A549 (cell line): Measurements from ENCODE around the gene CA12. TPM values are rescaled to one million over a fixed set of nuclear protein-coding genes. Genes with fewer than 3 reads are reported as not detected.
A peak's percentile ranks its signal among the peaks of the same experiment; 100 is the strongest.

Experiments
- ATAC-seq, 2 experiments: fragments of 200-7000 bp in 1 of 2; fragments of >200 bp in 1 of 2; cut with Nextera tagmentation in 1 of 2; cut with Tn5 transposase in 1 of 2; 3 replicates each; pipeline versions ENCODE4 v1.8.0 to v1.9.1; 2018 to 2020; ENCODE audit warnings: mild to moderate bottlenecking in 1 of 2, moderate library complexity in 1 of 2
- CTCF ChIA-PET: fragments of 300-600 bp; sonication (Branson Sonifier 250); formaldehyde crosslinking; extraction: SDS; loops from one replicate; lab custom pipeline; 2021; ENCODE audit warnings: antibody characterized with exemption, inconsistent platforms; lab: Yijun Ruan, JAX
- POLR2A ChIA-PET: fragments of 350-600 bp; formaldehyde crosslinking; extraction: SDS; loops from one replicate; lab custom pipeline; 2021; ENCODE audit warnings: antibody characterized with exemption, inconsistent platforms; lab: Yijun Ruan, JAX
- DNase-seq, 2 experiments: peaks; one replicate each; pipeline versions ENCODE4 v3.0.0 to v3.0.0-alpha.2; 2011 to 2016; ENCODE audit warnings: low read depth in 1 of 2, low spot score in 1 of 2
- FAIRE-seq: peaks from 2 replicates; lab custom pipeline; 2011; peaks lifted over from hg19 to GRCh38; lab: Jason Lieb, UNC
- H3K27ac ChIP-seq, 2 experiments: fragments of >200 bp; sonication (Bioruptor Twin); formaldehyde crosslinking; 3 replicates each; pipeline ENCODE4 v1.5.1; 2016 to 2017
- H3K4me1 ChIP-seq: fragments of >200 bp; sonication (Bioruptor Twin); formaldehyde crosslinking; 3 replicates; pipeline ENCODE4 v1.6.1; 2016
- H3K4me2 ChIP-seq: fragments of >200 bp; sonication (Bioruptor Twin); formaldehyde crosslinking; 3 replicates; pipeline ENCODE4 v1.6.1; 2016
- H3K4me3 ChIP-seq: fragments of >200 bp; sonication (Bioruptor Twin); formaldehyde crosslinking; 3 replicates; pipeline ENCODE4 v1.5.1; 2016
- H3K9me3 ChIP-seq: fragments of >200 bp; sonication (Bioruptor Twin); formaldehyde crosslinking; 3 replicates; pipeline ENCODE4 v1.6.1; 2016
- BHLHE40 ChIP-seq: IDR thresholded peaks from 2 replicates; pipeline ENCODE4 v1.6.1; 2012; ENCODE audit warnings: low read depth, low read length, inconsistent platforms
- CEBPB ChIP-seq, 2 experiments: fragments of >200 bp in 1 of 2; sonication (Bioruptor Twin) in 1 of 2; formaldehyde crosslinking in 1 of 2; IDR thresholded peaks; 2 replicates each; pipeline ENCODE4 v1.6.1; 2012 to 2016
- CHD4 ChIP-seq: fragments of 200-600 bp; sonication (generic); IDR thresholded peaks from 2 replicates; pipeline ENCODE4 v1.6.1; 2016; ENCODE audit warnings: antibody characterized with exemption, mild to moderate bottlenecking, borderline replicate concordance
- EHF ChIP-seq: fragments of 250-450 bp; sonication (Bioruptor Pico); IDR thresholded peaks from 2 replicates; pipeline ENCODE4 v1.5.0; 2020; ENCODE audit warnings: mild to moderate bottlenecking
- ESRRA ChIP-seq: fragments of 150-350 bp; IDR thresholded peaks from 2 replicates; pipeline ENCODE4 v1.6.1; 2014; ENCODE audit warnings: mild to moderate bottlenecking, low read length, borderline replicate concordance
- FOSB ChIP-seq: fragments of 250-450 bp; sonication (Bioruptor Pico); IDR thresholded peaks from 2 replicates; pipeline ENCODE4 v1.5.0; 2020; ENCODE audit warnings: mild to moderate bottlenecking, moderate library complexity
- FOXS1 ChIP-seq: fragments of 250-450 bp; sonication (Bioruptor Pico); IDR thresholded peaks from 2 replicates; pipeline ENCODE4 v1.5.0; 2020; ENCODE audit warnings: mild to moderate bottlenecking, moderate library complexity
- HOXA7 ChIP-seq: fragments of 250-450 bp; sonication (Bioruptor Pico); IDR thresholded peaks from 2 replicates; pipeline ENCODE4 v1.5.0; 2020; ENCODE audit warnings: mild to moderate bottlenecking, moderate library complexity
- HOXB13 ChIP-seq: fragments of 250-450 bp; sonication (Bioruptor Pico); IDR thresholded peaks from 2 replicates; pipeline ENCODE4 v1.5.0; 2020; ENCODE audit warnings: low read depth, mild to moderate bottlenecking, moderate library complexity
- HOXB5 ChIP-seq: fragments of 250-450 bp; sonication (Bioruptor Pico); IDR thresholded peaks from 2 replicates; pipeline ENCODE4 v1.5.0; 2020; ENCODE audit warnings: mild to moderate bottlenecking, moderate library complexity
- JUN ChIP-seq, 2 experiments: fragments of >200 bp; sonication (Bioruptor Twin); formaldehyde crosslinking; IDR thresholded peaks; 2 replicates in 1 of 2; 3 replicates in 1 of 2; pipeline ENCODE4 v1.6.1; 2016 to 2017
- JUNB ChIP-seq: fragments of >200 bp; sonication (Bioruptor Twin); formaldehyde crosslinking; IDR thresholded peaks from 2 replicates; pipeline ENCODE4 v1.6.1; 2016
- KDM1A ChIP-seq: fragments of 200-600 bp; sonication (generic); IDR thresholded peaks from 2 replicates; pipeline ENCODE4 v1.6.1; 2016; ENCODE audit warnings: low read depth, mild to moderate bottlenecking
- NFE2L2 ChIP-seq: fragments of 150-350 bp; conservative IDR thresholded peaks from 2 replicates; pipeline ENCODE4 v1.6.1; 2014; ENCODE audit warnings: low read length
- PHF8 ChIP-seq: fragments of 200-600 bp; sonication (generic); IDR thresholded peaks from 2 replicates; pipeline ENCODE4 v1.6.1; 2016; ENCODE audit warnings: low read depth, mild to moderate bottlenecking, antibody characterized with exemption, moderate library complexity, borderline replicate concordance
- POLR2A ChIP-seq: IDR thresholded peaks from 2 replicates; pipeline ENCODE4 v1.6.1; 2012; ENCODE audit warnings: mild to moderate bottlenecking, low read length
- RFX5 ChIP-seq: fragments of 450-650 bp; IDR thresholded peaks from 2 replicates; pipeline ENCODE4 v1.7.1; 2014; ENCODE audit warnings: antibody characterized with exemption, mild to moderate bottlenecking, moderate library complexity
- SMC3 ChIP-seq: fragments of >200 bp; sonication (Bioruptor Twin); formaldehyde crosslinking; IDR thresholded peaks from 3 replicates; pipeline ENCODE4 v1.6.1; 2018; ENCODE audit warnings: inconsistent platforms
- ZC3H11A ChIP-seq: fragments of 450-650 bp; IDR thresholded peaks from 2 replicates; pipeline ENCODE4 v1.6.1; 2014; ENCODE audit warnings: antibody characterized with exemption, mild to moderate bottlenecking
- ZFP36 ChIP-seq: fragments of 450-650 bp; IDR thresholded peaks from 2 replicates; pipeline ENCODE4 v1.6.1; 2014; ENCODE audit warnings: borderline replicate concordance; ENCODE audit not compliant: partially characterized antibody
- ZNF302 ChIP-seq: fragments of 250-450 bp; sonication (Bioruptor Pico); IDR thresholded peaks from 2 replicates; pipeline ENCODE4 v1.9.0; 2021; ENCODE audit warnings: inconsistent platforms, mild to moderate bottlenecking, moderate library complexity
- WGBS: methylation state at CpG from one replicate; pipeline ENCODE4 v1.1.6; 2017; ENCODE audit errors: missing lambda C conversion rate; 5-methylcytosine and 5-hydroxymethylcytosine counted together
- polyA plus RNA-seq, 4 experiments: library from polyadenylated mRNA; depleted of rRNA in 3 of 4; stranded (reverse); fragments of >200 nt; fragmentation: RNase III in 1 of 4; extraction: RNeasy Plus Mini Kit Qiagen cat#74134 plus additional on column Dnase treatment in 1 of 4; gene quantifications; 2 replicates in 3 of 4; 3 replicates in 1 of 4; pipeline ENCODE4 v1.2.3, GENCODE V29; 2011 to 2017
- TF ChIP-seq, protein P1 (sequence below): fragments of 450-650 bp; IDR thresholded peaks from 2 replicates; pipeline ENCODE4 v1.6.1; 2014; ENCODE audit warnings: antibody characterized with exemption
- TF ChIP-seq, protein P2 (sequence below): IDR thresholded peaks from 2 replicates; pipeline ENCODE4 v1.6.1; 2012; ENCODE audit warnings: low read depth, borderline replicate concordance
- TF ChIP-seq, protein P3 (sequence below): IDR thresholded peaks from 2 replicates; pipeline ENCODE4 v1.6.1; 2012

Gene CA12
- polyA plus RNA-seq, 2 of the 4 experiments (the other 2 are of a cell fraction): 129 to 323 TPM

DNA sequence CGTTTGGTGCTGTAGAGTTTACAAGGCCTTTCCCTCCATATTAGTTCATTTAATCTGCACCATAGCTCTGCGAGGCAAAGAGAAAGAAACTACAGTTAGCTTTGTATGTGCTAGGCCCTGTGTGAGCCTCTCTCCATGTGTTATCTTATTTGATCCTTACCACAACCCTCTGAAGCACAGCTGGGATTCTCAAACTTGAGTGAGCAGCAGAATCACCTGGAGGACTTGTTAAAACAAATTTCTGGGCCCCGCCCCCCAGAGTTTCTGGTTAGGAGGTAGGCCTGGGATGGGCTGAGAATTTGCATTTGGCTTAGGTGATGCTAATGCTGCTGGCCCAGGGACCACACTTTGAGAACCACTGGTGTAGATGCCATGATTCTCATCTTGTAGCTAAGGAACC lies 12.3 kb downstream of the CA12 start (continued):
- TF ChIP-seq, protein P1, sequence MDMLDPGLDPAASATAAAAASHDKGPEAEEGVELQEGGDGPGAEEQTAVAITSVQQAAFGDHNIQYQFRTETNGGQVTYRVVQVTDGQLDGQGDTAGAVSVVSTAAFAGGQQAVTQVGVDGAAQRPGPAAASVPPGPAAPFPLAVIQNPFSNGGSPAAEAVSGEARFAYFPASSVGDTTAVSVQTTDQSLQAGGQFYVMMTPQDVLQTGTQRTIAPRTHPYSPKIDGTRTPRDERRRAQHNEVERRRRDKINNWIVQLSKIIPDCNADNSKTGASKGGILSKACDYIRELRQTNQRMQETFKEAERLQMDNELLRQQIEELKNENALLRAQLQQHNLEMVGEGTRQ: no peak
- TF ChIP-seq, protein P2, sequence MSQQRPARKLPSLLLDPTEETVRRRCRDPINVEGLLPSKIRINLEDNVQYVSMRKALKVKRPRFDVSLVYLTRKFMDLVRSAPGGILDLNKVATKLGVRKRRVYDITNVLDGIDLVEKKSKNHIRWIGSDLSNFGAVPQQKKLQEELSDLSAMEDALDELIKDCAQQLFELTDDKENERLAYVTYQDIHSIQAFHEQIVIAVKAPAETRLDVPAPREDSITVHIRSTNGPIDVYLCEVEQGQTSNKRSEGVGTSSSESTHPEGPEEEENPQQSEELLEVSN: no peak
- no peak; the same call in 1 of the 2 replicates for TF ChIP-seq EHF (CRISPR knock-in tag)

DNA sequence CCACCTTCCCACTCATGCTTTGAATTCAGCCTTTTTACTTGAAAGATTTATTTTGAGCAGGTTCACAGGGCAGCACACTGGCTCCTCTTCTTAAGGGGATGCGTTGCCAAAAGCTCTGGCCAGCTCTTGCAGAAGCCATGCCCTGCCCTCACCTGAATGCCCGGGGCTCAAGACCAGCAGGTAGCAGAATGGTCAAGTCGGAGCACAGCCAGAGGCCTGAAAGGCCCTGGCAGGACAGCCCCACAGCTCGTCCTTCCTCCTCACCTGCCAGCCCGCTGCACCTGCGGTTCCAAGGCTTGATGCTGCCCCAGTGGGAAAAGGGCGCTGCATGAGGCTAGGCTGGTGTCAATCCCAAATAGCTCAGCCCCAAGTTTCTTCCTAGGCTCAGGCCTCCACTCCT lies 13.1 kb downstream of the CA12 start:
- Histone ChIP-seq H3K27ac (peak overlapping the region; percentile 88 to 93), H3K4me2 (peak overlapping the region; percentile 56), H3K4me3 (no peak overlapping the region), H3K9me3 (no peaks in the 10 kb centered on the region), H3K4me1 (peaks cover 100% of the 10 kb centered on the region)
- POLR2A ChIA-PET: no interaction called here
- TF ChIP-seq CEBPB (IDR thresholded peaks at IDR 0.05): no peak
- no peak for TF ChIP-seq HOXB5 (CRISPR knock-in tag)
- no peak for TF ChIP-seq ZC3H11A
- no peak for TF ChIP-seq RFX5
- no peak for TF ChIP-seq PHF8
- no peak for TF ChIP-seq CHD4
- TF ChIP-seq FOXS1: no peak
- no peak for TF ChIP-seq POLR2A
- TF ChIP-seq, protein P2: no peak
- TF ChIP-seq ZNF302 (CRISPR knock-in tag): no peak
- TF ChIP-seq KDM1A: no peak
- no peak for TF ChIP-seq NFE2L2
- TF ChIP-seq FOSB (CRISPR knock-in tag): no peak
- TF ChIP-seq SMC3: no peak
- no peak for TF ChIP-seq EHF (CRISPR knock-in tag)
- TF ChIP-seq BHLHE40: no peak
- TF ChIP-seq ZFP36: no peak
- CTCF ChIA-PET: interaction anchor here (0.8 to 2.2 kb wide), 9 partner anchors 10 to 136 kb away, joined by 3 to 7 read pairs (median 4); partner anchors contain the start of gene USP3
- no peak for FAIRE-seq
- ATAC-seq: no peak
- no peak for DNase-seq
- 93% methylated on average over 7 of the region's 7 CpGs for WGBS

DNA sequence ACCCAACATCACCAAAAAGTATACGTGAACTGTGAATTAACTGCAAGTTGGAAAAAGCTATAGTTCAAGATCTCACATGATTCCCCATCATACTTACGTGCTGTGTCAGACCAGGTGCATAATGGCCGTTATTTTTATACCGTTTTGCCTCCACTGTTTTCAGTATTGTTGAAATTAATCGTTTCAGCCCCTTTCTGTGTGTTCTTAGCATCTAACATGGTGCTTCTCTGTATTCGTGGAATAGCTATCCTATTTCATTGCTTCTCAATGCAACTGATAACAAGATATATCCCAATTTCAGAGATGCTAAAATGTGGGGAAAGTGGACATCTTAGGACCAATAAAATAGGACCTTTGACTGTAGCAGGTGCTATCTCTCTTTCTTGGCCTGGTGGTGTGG lies 13.7 kb downstream of the CA12 start:
- POLR2A ChIA-PET: no interaction called here
- H3K4me1 ChIP-seq: peaks cover 100% of the 10 kb centered on the region
- TF ChIP-seq JUNB: no peak
- TF ChIP-seq JUN (IDR thresholded peaks at IDR 0.05): no peak; a peak in 1 of 5 replicates
- TF ChIP-seq ZNF302 (CRISPR knock-in tag): 0 out of 2 replicates have a peak, but pooled peaks have one; percentile 50
- peak; percentile 82 for TF ChIP-seq HOXB13 (CRISPR knock-in tag)
- TF ChIP-seq ESRRA: no peak
- TF ChIP-seq, protein P3, sequence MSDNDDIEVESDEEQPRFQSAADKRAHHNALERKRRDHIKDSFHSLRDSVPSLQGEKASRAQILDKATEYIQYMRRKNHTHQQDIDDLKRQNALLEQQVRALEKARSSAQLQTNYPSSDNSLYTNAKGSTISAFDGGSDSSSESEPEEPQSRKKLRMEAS: no peak
- TF ChIP-seq HOXA7 (CRISPR knock-in tag): peak; percentile 87
- TF ChIP-seq EHF (CRISPR knock-in tag): peak; percentile 33; the same call in 1 of the 2 replicates

More for the DNA sequence above, 13.7 kb downstream of the CA12 start:
- no peak for ATAC-seq
- 23% methylated on average over 6 of the region's 6 CpGs for WGBS
- CTCF ChIA-PET: interaction anchor here (1.1 to 2.2 kb wide), 4 partner anchors 10 to 119 kb away, joined by 3 to 7 read pairs (median 4); no protein-coding TSS in a partner anchor
- no peaks in the 10 kb centered on the region for H3K9me3 ChIP-seq
- H3K27ac ChIP-seq: peak overlapping the region; percentile 88 to 93
- H3K4me2 ChIP-seq: peak overlapping the region; percentile 56
- DNase-seq: no peak
- FAIRE-seq: no peak
- H3K4me3 ChIP-seq: no peak overlapping the region
